Measurements from ENCODE around the gene CCR6. TPM values are rescaled to one million over a fixed set of nuclear protein-coding genes. Genes with fewer than 3 reads are reported as not detected.

The CCR6 gene
- total RNA-seq, 2 donors from 2014 or later = 0.49 to 0.53 TPM

DNA sequence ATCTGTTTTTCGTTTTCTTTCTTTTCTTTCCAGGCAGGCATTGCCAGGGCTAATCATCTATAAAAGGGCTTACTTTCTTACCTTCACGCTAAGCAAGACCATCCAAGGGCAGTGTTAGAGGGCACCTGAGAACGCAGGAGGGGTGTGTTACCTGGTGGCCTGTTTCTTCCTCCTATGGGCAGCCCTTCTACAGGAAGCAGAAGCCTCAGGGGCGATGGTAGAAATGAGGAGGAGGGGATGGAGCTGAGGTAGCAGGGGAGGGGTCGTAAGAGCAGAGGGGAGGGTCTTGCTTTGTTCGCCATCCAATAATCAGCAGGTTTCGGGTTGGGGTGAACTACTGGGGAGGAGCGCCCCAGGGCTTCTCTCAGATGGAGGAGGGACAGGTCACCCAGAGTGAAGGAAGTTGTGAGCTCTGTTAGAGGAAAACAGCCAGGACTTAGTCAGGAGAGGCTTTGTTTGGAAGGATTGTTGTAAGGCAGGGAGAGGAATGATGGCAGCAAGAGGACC, 1.5 kb upstream of the CCR6 start:
- no peak for DNase-seq
- no peak overlapping the region for H3K4me3 ChIP-seq
- H3K27ac ChIP-seq = no peak overlapping the region
- no peaks in the 10 kb centered on the region for H3K27me3 ChIP-seq
- no peaks in the 10 kb centered on the region for H3K36me3 ChIP-seq
- no peaks in the 10 kb centered on the region for H3K9me3 ChIP-seq
- no peak overlapping the region for H3K9ac ChIP-seq (ENCODE audit: low read depth in 2 of 2, low read length in 2 of 2)
- intact Hi-C loops (cut with DNase I) = no loop called here
- TF ChIP-seq CTCF (IDR thresholded peaks at IDR 0.05) = no peak
- peaks cover 4% of the 10 kb centered on the region for H3K4me1 ChIP-seq

DNA sequence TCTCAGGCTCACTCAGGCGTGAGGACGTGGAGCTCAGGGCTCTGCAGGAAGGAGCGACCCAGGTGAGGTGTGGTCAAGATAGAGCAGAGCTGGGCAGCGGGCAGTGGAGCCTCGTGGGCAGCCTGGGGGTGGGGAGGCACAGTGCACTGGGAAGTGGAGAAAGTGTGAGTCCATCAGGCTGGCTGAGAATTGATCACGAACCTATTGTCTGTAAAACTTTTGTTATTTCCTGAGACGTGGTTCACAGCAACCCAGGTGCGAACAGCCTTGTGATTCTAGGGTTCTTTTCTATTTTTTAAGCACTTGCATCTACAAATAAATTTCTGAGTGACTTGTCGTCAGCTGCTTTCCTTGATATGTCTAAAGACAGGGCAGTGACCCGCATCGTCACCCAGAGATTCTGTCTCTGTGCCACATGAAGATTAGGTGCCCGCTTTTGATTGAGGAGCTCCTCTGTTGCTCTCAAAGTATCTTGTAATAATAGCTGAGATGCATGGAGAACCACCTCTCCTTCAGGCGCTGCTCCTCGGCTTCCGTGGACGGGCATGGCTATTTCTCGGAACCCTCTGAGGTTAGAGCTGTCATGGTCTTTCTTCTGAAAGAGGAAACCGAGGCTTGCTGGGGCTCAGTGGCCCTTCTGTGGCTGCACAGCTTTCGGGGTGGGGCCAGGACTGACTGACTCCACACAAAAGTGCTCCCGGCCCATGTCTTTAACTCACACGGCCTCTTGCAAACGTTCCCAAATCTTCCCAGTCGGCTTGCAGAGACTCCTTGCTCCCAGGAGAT, 662 bp upstream of the CCR6 start:
- Histone ChIP-seq H3K9me3 (no peaks in the 10 kb centered on the region), H3K36me3 (no peaks in the 10 kb centered on the region), H3K4me1 (peaks cover 4% of the 10 kb centered on the region), H3K27ac (peak overlapping the region; percentile 11), H3K27me3 (no peaks in the 10 kb centered on the region), H3K9ac (ENCODE audit: low read depth in 2 of 2, low read length in 2 of 2) (no peak overlapping the region), H3K4me3 (no peak overlapping the region)
- intact Hi-C loops (cut with DNase I) = no loop called here
- no peak for DNase-seq
- TF ChIP-seq CTCF (IDR thresholded peaks at IDR 0.05) = no peak

DNA sequence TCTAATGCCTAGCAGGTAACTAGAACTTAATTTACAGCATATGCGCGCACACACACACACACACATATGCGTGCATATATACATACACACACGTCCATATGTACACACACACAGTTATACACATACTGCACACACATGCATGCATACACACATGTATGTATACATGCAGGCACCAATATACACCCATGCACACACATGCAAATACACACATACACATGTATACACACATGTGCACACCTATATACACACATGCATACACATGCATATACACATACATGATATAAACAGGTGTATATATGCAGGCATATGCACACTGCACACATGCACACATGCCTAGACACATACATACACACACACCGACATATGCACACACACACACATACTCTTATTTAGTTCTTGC, 1.9 kb downstream of the CCR6 start:
- intact Hi-C loops (cut with DNase I) = no loop called here
- Histone ChIP-seq H3K9me3 (no peaks in the 10 kb centered on the region), H3K27ac (no peak overlapping the region), H3K27me3 (no peaks in the 10 kb centered on the region), H3K9ac (ENCODE audit: low read depth in 2 of 2, low read length in 2 of 2) (no peak overlapping the region), H3K4me1 (peaks cover 4% of the 10 kb centered on the region), H3K36me3 (no peaks in the 10 kb centered on the region), H3K4me3 (no peak overlapping the region)
- no peak for TF ChIP-seq CTCF (IDR thresholded peaks at IDR 0.05)
- DNase-seq = no peak

- DNase-seq = no peak
- intact Hi-C loops (cut with DNase I) = no loop called here
- TF ChIP-seq CTCF (IDR thresholded peaks at IDR 0.05) = no peak
- no peaks in the 10 kb centered on the region for H3K9me3 ChIP-seq
- no peaks in the 10 kb centered on the region for H3K36me3 ChIP-seq
- peaks cover 4% of the 10 kb centered on the region for H3K4me1 ChIP-seq
- no peak overlapping the region for H3K4me3 ChIP-seq
- H3K27me3 ChIP-seq = no peaks in the 10 kb centered on the region
- H3K27ac ChIP-seq = no peak overlapping the region
- H3K9ac ChIP-seq (ENCODE audit: low read depth in 2 of 2, low read length in 2 of 2) = no peak overlapping the region
Observed at GRCh38 chr6:167125410-167125809, 2.5 kb downstream of the CCR6 start.

- Histone ChIP-seq H3K4me3 (no peak overlapping the region), H3K36me3 (no peaks in the 10 kb centered on the region), H3K9me3 (no peaks in the 10 kb centered on the region), H3K27me3 (no peaks in the 10 kb centered on the region), H3K4me1 (peaks cover 4% of the 10 kb centered on the region), H3K9ac (ENCODE audit: low read depth in 2 of 2, low read length in 2 of 2) (no peak overlapping the region), H3K27ac (no peak overlapping the region)
- TF ChIP-seq CTCF (IDR thresholded peaks at IDR 0.05) = no peak
- intact Hi-C loops (cut with DNase I) = no loop called here
- DNase-seq = no peak
Observed at GRCh38 chr6:167125855-167126349, 3.0 kb downstream of the CCR6 start.
